HAP-1 (cell line): Measurements from ENCODE around the gene HNRNPF.
"Not testable (repeated sequence)": the region's sequence is repeated elsewhere in the genome, so short reads cannot be mapped to it uniquely, and the experiment has no call there.

Source experiments
- DNase-seq, 2 experiments: peaks; one replicate each; pipeline ENCODE4 v3.0.0-alpha.2; 2016 to 2020; ENCODE audit warnings: low spot score in 2 of 2
- H3K27me3 ChIP-seq: fragments of 250-450 bp; sonication (Bioruptor Pico); 2 replicates; pipeline ENCODE4 v1.5.1; 2020; ENCODE audit warnings: low read depth, mild to moderate bottlenecking, moderate library complexity
- H3K36me3 ChIP-seq: fragments of 250-450 bp; sonication (Bioruptor Pico); replicated peaks from 2 replicates; pipeline ENCODE4 v1.5.1; 2020; ENCODE audit warnings: mild to moderate bottlenecking
- H3K4me1 ChIP-seq: fragments of 250-450 bp; sonication (Bioruptor Pico); 2 replicates; pipeline ENCODE4 v1.5.1; 2020; ENCODE audit warnings: mild to moderate bottlenecking
- H3K4me3 ChIP-seq: fragments of 250-450 bp; sonication (Bioruptor Pico); 2 replicates; pipeline ENCODE4 v1.5.1; 2020; ENCODE audit warnings: mild to moderate bottlenecking, moderate library complexity
- H3K9me3 ChIP-seq: fragments of 250-450 bp; sonication (Bioruptor Pico); 2 replicates; pipeline ENCODE4 v1.5.1; 2020; ENCODE audit warnings: mild to moderate bottlenecking, moderate library complexity
- in situ Hi-C: fragments of 300-500 bp; cut with MboI; formaldehyde crosslinking; loops from 3 replicates; pipeline ENCODE4 v1.14.3; 2020; ENCODE audit warnings: low sequenced_read_pairs, inconsistent platforms, mixed read lengths

The HNRNPF gene

DNA sequence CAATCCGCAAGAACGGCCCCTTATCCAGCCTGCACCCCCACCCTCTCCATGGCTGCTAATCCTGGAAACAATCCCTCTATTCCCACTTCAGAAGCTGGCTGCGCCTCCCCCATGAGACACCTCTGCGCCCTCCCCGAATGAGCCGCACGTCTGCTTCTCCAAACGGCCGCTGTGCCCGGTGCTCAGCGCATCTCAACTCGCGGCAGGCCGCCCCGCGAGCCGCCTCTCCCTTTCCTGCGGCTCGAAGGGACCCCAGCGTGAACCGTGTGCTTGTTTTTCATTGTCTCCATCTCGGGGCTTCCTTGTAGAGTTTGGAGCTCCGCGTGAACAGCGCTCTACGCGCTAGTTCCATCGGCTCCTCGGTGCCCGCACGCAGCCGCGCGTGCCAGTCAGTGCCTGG lies 58.3 kb downstream of the HNRNPF start:
- no peaks in the 10 kb centered on the region for H3K27me3 ChIP-seq
- H3K4me1 ChIP-seq: peaks cover 20% of the 10 kb centered on the region
- in situ Hi-C loops: no loop called here
- no peaks in the 10 kb centered on the region for H3K9me3 ChIP-seq
- DNase-seq: no peak
- H3K4me3 ChIP-seq: no peak overlapping the region
- no peaks in the 10 kb centered on the region for H3K36me3 ChIP-seq

DNA sequence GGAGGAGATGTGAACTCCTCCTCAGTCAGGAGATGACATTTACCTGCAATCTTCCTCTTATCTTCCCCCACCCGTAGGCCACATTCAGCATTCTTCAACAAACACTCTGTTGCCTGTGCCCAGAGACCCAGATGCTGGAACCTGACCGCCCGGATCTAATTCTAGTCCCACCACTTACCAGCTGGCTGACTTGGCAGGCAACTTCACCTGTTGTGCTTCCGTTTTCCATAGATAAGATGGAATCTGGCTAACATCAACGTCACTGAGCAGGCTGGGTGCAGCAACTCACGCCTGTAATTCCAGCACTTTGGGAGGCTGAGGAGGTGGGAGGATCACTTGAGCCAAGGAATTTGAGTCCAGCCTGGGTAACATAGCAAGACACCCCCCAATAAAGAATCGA lies 58.8 kb downstream of the HNRNPF start:
- H3K4me1 ChIP-seq: peaks cover 16% of the 10 kb centered on the region
- no peaks in the 10 kb centered on the region for H3K27me3 ChIP-seq
- DNase-seq: no peak
- in situ Hi-C loops: no loop called here
- H3K9me3 ChIP-seq: no peaks in the 10 kb centered on the region
- no peak overlapping the region for H3K4me3 ChIP-seq
- no peaks in the 10 kb centered on the region for H3K36me3 ChIP-seq

DNA sequence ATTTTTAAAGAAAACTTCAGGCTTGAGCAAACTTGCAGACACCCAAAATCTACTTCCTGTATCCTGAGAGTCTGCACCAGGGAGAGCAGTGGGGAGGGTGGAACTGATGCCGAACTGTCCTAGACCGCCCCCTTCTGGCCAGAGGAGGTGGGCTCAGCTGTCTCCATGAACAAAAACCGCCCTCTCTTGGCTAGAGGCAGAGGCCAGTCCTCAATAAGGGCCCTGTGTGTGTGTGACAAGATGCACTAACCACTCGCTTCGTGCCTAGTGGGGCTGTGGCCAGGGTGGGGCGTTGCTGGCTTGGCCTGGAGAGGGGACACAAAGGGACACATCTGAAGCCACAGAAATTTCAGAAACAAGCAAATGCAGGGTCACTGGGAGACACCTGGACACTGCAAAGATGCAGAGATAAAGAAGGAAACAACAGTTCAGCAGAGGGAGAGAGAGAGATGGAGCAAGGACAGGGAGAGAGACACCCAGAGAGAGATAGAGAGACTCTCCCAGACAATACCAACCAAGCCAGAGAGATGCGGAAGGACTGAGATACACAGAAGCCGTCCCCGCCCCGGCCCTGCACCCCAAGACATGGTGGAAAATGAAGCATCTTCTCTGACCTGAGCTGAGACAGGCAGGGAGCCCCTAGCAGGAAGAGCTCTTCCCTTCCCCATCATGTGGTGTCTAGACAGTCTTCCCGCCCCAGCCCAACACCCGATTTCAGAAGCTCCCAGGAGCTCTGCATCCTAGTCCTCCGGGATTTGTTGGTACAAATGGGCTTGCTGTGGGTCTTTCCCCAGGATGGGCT lies 60.3 kb downstream of the HNRNPF start:
- peak; percentile 92 to 94 for DNase-seq
- Histone ChIP-seq H3K36me3 (no peaks in the 10 kb centered on the region), H3K4me1 (peaks cover 6% of the 10 kb centered on the region), H3K27me3 (no peaks in the 10 kb centered on the region), H3K4me3 (no peak overlapping the region), H3K9me3 (no peaks in the 10 kb centered on the region)
- in situ Hi-C loops: no loop called here

DNA sequence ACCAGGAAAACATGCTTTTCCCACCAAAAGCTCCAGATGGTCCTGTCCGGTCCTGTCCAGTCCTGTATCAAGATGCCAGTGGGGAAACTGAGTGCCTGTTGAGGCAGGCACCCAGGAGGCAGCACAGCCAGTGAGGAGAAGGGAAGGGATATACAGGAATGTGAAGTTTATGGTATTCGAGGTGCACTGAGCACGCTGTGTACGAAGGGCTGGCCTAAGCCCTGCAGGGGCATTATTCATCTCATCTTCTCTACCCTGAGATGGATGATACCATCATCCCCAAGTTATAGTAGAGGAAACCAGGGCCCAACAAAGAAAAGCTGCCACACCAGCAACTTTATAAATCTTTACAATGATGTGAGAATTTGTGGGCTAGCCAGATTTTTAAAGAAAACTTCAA lies 61.0 kb downstream of the HNRNPF start:
- no peak for DNase-seq
- Histone ChIP-seq H3K4me1 (peaks cover 6% of the 10 kb centered on the region; the same call in 1 of the 2 replicates), H3K4me3 (no peak overlapping the region), H3K36me3 (no peaks in the 10 kb centered on the region), H3K9me3 (no peaks in the 10 kb centered on the region), H3K27me3 (no peaks in the 10 kb centered on the region)
- in situ Hi-C loops: no loop called here

DNA sequence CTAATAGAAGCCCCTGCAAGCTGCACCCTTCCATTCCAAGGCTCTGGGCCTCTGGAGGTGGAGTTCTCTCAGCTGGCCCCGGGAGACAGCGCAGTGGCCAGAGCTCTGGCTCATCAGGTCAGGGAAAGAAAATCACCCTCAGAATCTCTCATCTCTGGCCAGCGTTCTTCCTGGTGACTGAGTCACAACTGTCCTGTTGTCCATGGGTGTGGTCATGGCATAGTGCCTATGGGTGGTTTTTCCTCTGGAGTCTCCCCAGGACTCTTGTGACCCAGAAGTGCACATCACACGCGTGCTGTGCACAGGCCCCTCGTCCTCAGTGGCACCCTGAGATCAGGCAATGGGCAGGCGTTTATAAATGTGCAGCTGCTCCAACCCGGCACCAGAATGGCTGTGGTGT lies 64.9 kb downstream of the HNRNPF start:
- Histone ChIP-seq H3K9me3 (no peaks in the 10 kb centered on the region), H3K27me3 (no peaks in the 10 kb centered on the region), H3K4me3 (no peak overlapping the region), H3K36me3 (no peaks in the 10 kb centered on the region), H3K4me1 (peaks cover 10% of the 10 kb centered on the region)
- DNase-seq: no peak
- in situ Hi-C loops: loop anchor here (5.0 kb wide), 1 partner anchor 52 kb away; no protein-coding TSS in a partner anchor

DNA sequence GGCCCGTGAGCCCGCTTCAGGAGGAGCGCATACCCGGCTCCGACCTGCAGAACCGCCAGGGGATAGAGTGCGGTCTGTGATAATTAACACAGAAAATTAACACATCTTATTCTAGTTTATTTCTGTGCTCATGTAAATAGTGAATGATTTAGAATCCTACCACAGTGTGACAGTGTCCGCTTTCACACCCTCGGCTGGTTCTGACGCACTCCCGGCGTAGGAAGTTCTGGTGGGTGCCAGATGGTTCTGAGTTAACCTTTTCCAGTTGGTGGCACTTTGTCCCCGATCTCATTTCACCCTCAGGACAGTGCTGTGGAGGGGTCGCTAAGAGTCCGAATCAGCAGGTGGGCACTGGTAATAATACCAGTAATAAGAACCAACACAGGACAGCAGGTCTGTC lies 65.9 kb downstream of the HNRNPF start:
- in situ Hi-C loops: loop anchor here (5.0 kb wide), 1 partner anchor 51 kb away; no protein-coding TSS in a partner anchor
- H3K36me3 ChIP-seq: no peaks in the 10 kb centered on the region
- DNase-seq: no peak
- H3K4me3 ChIP-seq: no peak overlapping the region
- H3K9me3 ChIP-seq: no peaks in the 10 kb centered on the region
- peaks cover 17% of the 10 kb centered on the region for H3K4me1 ChIP-seq
- H3K27me3 ChIP-seq: no peaks in the 10 kb centered on the region

DNA sequence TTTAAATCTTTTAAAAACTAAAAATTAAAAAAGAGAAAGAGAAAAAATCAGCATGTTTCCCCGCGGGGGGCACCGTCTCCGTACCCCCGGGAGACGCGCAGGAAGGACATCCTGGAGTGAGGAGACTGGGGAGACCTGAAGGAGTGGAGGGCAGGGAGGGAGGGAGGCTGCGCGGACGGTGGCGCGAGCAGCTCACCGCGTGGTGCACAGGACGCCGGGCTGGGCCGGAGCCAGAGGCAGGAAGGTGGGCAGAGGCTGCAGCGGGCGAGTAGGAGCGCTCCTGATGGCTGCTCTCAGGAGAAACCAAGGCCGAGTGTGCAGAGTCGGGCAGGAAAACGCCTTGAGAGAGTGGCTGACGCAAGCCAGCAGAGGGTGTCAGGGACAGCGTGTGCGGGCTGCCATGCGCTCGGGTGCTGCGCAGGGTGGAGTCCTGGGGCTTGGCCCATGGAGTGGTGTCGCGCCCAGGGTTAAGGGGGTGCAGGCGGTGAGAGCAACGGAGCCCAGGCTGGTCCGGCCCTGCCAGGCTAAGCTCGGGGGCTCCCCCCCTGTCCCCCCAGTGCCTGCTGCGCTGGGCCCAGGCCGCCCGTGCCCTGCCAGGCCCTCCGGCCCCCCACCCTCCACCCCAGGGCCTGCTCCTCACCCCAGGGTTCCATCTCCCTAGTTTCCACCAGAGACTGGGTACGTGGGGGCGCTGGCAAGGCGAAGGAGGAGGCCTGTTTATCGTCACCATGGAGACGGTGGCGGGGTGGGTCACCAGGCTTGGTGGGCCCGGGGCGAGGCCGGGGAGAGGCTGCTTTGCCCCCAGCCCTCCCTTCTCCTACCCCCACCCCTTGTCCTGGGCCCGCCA lies 66.5 kb downstream of the HNRNPF start:
- Histone ChIP-seq H3K9me3 (no peaks in the 10 kb centered on the region), H3K4me1 (peaks cover 19% of the 10 kb centered on the region), H3K4me3 (no peak overlapping the region), H3K36me3 (no peaks in the 10 kb centered on the region), H3K27me3 (no peaks in the 10 kb centered on the region)
- in situ Hi-C loops: loop anchor here (5.0 kb wide), 1 partner anchor 50 kb away; no protein-coding TSS in a partner anchor
- no peak for DNase-seq

DNA sequence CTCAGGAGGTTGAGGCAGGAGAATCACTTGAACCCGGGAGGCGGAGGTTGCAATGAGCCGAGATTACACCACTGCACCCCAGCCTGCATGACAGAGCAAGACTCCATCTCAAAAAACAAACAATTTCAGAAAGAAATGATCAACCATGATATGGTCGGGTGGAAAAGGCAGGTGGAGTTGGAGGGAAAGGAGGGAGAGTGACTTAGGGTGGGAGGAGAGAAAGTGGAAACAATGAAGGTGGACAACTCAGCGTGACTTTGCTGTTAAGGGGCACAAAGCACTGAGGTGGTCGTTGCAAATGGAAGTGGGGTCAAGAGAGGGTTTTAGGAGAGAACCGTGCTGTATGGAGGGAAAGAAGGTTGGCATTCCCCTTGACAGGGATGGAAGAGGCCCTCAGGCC lies 67.5 kb downstream of the HNRNPF start:
- H3K9me3 ChIP-seq: no peaks in the 10 kb centered on the region
- in situ Hi-C loops: loop anchor here (5.0 kb wide), 1 partner anchor 49 kb away; no protein-coding TSS in a partner anchor
- H3K4me3 ChIP-seq: no peak overlapping the region
- H3K27me3 ChIP-seq: no peaks in the 10 kb centered on the region
- no peaks in the 10 kb centered on the region for H3K36me3 ChIP-seq
- peaks cover 26% of the 10 kb centered on the region for H3K4me1 ChIP-seq
- no peak for DNase-seq

DNA sequence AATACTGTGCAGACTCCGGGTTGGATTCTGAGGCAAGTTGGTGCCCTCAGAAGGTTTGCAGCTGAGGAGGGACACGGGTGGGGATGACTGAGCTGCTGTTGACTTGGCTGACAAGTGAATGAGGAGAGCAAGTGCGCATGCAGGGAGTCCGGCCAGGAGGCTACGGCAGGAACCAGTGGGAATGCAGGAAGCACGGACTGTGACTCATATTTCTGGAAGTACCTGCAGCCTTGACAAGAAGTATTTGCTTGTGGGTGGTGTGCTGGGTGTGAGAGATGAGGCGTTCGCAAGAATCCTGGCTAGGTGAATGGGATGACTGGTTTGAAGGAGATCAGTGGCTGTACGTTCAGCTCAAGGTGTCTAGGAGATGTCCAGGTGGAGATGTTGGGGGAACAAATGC lies 68.4 kb downstream of the HNRNPF start:
- no peaks in the 10 kb centered on the region for H3K36me3 ChIP-seq
- in situ Hi-C loops: loop anchor here (5.0 kb wide), 1 partner anchor 48 kb away; no protein-coding TSS in a partner anchor
- H3K4me3 ChIP-seq: no peak overlapping the region
- peaks cover 31% of the 10 kb centered on the region for H3K4me1 ChIP-seq
- H3K27me3 ChIP-seq: no peaks in the 10 kb centered on the region
- no peaks in the 10 kb centered on the region for H3K9me3 ChIP-seq
- no peak for DNase-seq

DNA sequence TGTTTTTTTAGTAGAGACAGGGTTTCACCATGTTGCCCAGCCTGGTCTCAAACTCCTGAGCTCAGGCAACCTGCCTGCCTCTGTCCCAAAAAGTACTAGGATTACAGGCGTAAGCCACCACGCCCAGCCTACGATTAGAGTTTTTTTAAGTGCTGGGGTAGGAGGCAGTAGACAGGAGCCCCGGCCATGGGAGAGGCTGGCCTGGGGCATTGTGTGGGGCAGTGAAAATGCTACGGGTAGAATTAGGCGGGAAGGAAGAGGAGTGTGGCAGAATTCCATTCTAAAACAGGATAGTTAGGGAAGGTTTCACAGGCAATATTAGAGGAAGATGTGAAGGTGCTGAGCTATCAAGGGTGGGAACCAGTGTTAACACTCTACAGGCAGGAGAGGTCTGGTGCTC lies 68.9 kb downstream of the HNRNPF start:
- Histone ChIP-seq H3K4me3 (no peak overlapping the region), H3K36me3 (no peaks in the 10 kb centered on the region), H3K4me1 (peaks cover 31% of the 10 kb centered on the region), H3K27me3 (no peaks in the 10 kb centered on the region), H3K9me3 (no peaks in the 10 kb centered on the region)
- DNase-seq: no peak
- in situ Hi-C loops: loop anchor here (5.0 kb wide), 1 partner anchor 48 kb away; no protein-coding TSS in a partner anchor

DNA sequence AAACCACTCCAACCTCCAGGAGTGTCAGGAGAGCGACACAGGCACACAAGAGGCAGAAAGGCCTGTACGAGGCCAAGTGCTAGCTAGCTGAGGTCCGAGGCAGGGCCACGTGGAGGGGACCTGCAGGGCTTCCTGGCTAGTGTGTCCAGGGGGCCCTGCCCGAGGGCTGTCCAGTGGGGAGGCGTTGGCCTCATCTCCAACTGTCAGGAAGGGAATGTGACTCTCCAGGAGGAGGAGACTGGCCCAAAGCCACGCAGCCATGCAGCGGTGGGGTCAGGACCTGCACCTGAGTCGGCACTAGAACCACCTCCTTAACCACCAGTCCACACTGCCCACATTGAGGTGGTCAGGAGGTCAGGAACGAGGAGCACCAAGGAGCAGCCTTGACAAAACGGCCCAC lies 69.8 kb downstream of the HNRNPF start:
- no peaks in the 10 kb centered on the region for H3K9me3 ChIP-seq
- no peaks in the 10 kb centered on the region for H3K27me3 ChIP-seq
- H3K36me3 ChIP-seq: no peaks in the 10 kb centered on the region
- H3K4me3 ChIP-seq: no peak overlapping the region
- no peak for DNase-seq
- H3K4me1 ChIP-seq: peaks cover 31% of the 10 kb centered on the region
- in situ Hi-C loops: no loop called here

DNA sequence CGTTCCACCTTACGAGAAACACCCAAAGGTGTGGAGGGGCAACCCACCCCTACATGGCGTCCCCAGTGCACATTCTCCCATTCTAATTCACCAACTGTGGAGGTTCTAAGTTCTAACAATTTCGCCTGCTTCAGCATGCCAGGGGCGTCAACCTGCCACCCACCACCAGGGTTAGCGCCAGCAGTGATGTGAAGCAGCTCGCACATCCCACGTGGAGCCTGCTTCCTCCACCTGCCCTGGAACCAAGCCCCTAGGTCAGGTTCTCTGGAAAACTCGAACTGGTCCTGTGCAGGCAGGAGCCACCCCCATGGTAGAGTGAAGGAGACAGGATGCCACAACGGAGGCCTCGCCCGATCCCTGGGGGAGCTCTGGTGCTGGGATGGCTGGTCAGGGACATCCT lies 70.9 kb downstream of the HNRNPF start:
- Histone ChIP-seq H3K4me3 (no peak overlapping the region), H3K27me3 (no peaks in the 10 kb centered on the region), H3K36me3 (no peaks in the 10 kb centered on the region), H3K9me3 (no peaks in the 10 kb centered on the region), H3K4me1 (peaks cover 31% of the 10 kb centered on the region)
- in situ Hi-C loops: no loop called here
- peak in 1 of 2 experiments; percentile 61 for DNase-seq

DNA sequence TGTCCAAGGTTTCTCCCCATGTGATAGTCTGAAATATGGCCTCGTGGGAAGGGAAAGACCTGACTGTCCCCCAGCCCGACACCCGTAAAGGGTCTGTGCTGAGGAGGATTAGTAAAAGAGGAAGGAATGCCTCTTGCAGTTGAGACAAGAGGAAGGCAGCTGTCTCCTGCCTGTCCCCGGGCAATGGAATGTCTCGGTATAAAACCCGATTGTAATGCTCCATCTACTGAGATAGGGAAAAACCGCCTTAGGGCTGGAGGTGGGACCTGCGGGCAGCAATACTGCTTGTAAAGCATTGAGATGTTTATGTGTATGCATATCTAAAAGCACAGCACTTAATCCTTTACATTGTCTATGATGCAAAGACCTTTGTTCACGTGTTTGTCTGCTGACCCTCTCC lies 71.5 kb downstream of the HNRNPF start:
- H3K36me3 ChIP-seq, H3K4me3 ChIP-seq, H3K27me3 ChIP-seq, H3K9me3 ChIP-seq, in situ Hi-C loops: not testable (repeated sequence)
- DNase-seq: peak; percentile 88 to 89
- peaks cover 31% of the 10 kb centered on the region for H3K4me1 ChIP-seq
